ENCODE results near the gene ELOVL2. TPM values are rescaled to one million over a fixed set of nuclear protein-coding genes. Genes with fewer than 3 reads are reported as not detected.
"Not testable (repeated sequence)": the region's sequence is repeated elsewhere in the genome, so short reads cannot be mapped to it uniquely, and the experiment has no call there.

The ELOVL2 gene
- total and polyA plus RNA-seq, 4 donors, result 21.5 to 83.5 (median 44.3) TPM

DNA sequence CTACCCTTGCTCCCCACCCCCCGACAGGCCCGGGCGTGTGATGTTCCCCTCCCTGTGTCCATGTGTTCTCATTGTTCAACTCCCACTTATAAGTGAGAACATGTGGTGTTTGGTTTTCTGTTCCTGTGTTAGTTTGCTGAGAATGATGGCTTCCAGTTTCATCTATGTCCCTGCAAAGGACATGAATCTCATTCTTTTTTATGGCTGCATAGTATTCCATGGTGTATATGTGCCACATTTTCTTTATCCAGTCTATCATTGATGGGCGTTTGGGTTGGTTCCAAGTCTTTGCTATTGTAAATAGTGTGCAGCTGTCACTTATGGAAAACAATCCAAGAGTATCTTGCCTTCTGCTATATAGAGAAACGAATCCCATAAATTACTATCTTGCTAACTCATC, 40.8 kb downstream of the ELOVL2 start:
- H3K4me1 ChIP-seq (ENCODE audit: control insufficient read depth, insufficient read depth, low read length); H3K27ac ChIP-seq (ENCODE audit: low read depth, low read length); DNase-seq (ENCODE audit: low read depth in 4 of 6, low spot score in 6 of 6); H3K9me3 ChIP-seq (ENCODE audit: control insufficient read depth, insufficient read depth, low read length); H3K36me3 ChIP-seq (ENCODE audit: control insufficient read depth, insufficient read depth, low read length); H3K4me3 ChIP-seq (ENCODE audit: low read depth, low read length); H3K27me3 ChIP-seq (ENCODE audit: control insufficient read depth, insufficient read depth, low read length): not testable (repeated sequence)
- no CpG with 5 or more reads among the region's 5 CpGs for whole genome bisulfite sequencing (ENCODE audit: insufficient coverage)

DNA sequence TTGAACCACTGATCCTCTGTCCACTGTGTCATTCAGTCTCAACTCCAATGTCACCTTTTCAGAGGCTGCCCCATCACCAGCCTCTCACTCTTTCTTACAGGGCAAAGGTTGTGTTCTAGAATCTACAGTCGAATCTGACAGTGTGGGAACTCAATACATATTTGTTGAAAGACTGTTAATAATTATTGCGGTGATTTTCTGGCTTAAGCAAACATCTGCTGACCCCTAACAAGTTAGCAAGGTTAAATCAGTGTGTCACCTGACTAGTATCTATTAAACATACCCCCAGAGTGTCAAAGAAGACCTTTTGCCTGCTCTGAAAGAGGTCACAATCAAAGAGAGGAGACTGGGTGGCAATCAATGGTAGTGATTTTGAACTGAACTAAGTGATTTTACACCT, 41.9 kb downstream of the ELOVL2 start:
- Histone ChIP-seq H3K4me1 (ENCODE audit: control insufficient read depth, insufficient read depth, low read length) (no peaks in the 10 kb centered on the region), H3K36me3 (ENCODE audit: control insufficient read depth, insufficient read depth, low read length) (peaks cover 6% of the 10 kb centered on the region), H3K9me3 (ENCODE audit: control insufficient read depth, insufficient read depth, low read length) (no peaks in the 10 kb centered on the region), H3K27ac (ENCODE audit: low read depth, low read length) (no peak overlapping the region), H3K27me3 (ENCODE audit: control insufficient read depth, insufficient read depth, low read length) (no peaks in the 10 kb centered on the region), H3K4me3 (ENCODE audit: low read depth, low read length) (no peak overlapping the region)
- DNase-seq (ENCODE audit: low read depth in 4 of 6, low spot score in 6 of 6), result no peak
- no CpG with 5 or more reads among the region's 2 CpGs for WGBS (ENCODE audit: insufficient coverage)

DNA sequence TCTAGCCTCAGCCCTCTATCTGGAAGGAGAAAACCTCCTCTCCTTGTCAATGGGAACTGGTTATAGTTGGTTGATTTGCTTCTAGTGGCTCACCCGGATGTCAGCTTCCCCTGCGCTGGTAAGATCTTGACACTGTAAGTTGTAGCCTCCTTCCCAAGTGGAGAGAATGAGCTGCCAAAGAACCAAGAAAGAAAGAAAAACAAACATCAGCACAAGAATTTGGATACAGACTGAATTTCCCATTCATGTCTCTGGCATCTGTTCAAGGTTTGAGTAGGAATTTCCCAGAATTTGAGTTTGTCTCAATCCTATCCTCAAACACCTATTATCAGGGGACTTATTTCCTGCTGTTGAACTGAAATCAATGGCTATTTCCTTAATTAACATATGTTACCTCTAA, 44.1 kb downstream of the ELOVL2 start:
- no peaks in the 10 kb centered on the region for H3K4me1 ChIP-seq (ENCODE audit: control insufficient read depth, insufficient read depth, low read length)
- H3K27ac ChIP-seq (ENCODE audit: low read depth, low read length), result no peak overlapping the region
- H3K27me3 ChIP-seq (ENCODE audit: control insufficient read depth, insufficient read depth, low read length), result no peaks in the 10 kb centered on the region
- peaks cover 6% of the 10 kb centered on the region for H3K36me3 ChIP-seq (ENCODE audit: control insufficient read depth, insufficient read depth, low read length)
- WGBS (ENCODE audit: insufficient coverage), result no CpG with 5 or more reads among the region's 2 CpGs
- H3K4me3 ChIP-seq (ENCODE audit: low read depth, low read length), result no peak overlapping the region
- DNase-seq (ENCODE audit: low read depth in 4 of 6, low spot score in 6 of 6), result peak in 1 of 6 donors; percentile 52
- H3K9me3 ChIP-seq (ENCODE audit: control insufficient read depth, insufficient read depth, low read length), result no peaks in the 10 kb centered on the region

DNA sequence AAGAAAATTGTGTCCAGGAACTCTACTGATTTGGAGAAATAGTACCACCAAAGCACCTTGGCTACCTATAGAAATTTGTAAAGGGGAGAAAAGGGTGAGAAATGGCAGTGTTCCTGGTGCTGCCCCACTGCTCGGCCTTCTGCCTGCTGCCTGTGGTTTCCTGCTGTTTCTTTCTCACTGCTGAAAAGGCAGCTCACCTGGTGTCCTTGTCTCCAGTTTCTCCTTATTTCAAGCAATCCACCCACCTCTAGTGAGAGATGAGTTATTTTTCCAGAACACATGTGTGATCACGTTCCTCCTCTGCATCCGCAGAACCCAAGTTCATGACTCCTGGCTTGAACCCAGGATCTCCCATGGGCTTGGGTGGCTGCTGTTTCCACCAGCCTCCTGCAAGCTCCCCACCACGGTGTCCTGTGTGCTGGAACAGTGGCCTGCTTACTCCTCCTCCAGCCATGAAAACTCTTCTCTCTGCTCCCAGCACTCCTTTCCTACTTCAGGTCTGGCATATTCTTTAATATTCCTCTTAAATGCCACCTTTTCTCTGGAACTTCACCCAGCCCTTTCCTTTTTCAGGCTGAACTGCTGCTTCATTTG, 48.9 kb downstream of the ELOVL2 start:
- no peak overlapping the region for H3K4me3 ChIP-seq (ENCODE audit: low read depth, low read length)
- DNase-seq (ENCODE audit: low read depth in 4 of 6, low spot score in 6 of 6), result no peak
- WGBS (ENCODE audit: insufficient coverage), result 62% methylated on average over 4 of the region's 4 CpGs
- no peaks in the 10 kb centered on the region for H3K9me3 ChIP-seq (ENCODE audit: control insufficient read depth, insufficient read depth, low read length)
- no peak overlapping the region for H3K27ac ChIP-seq (ENCODE audit: low read depth, low read length)
- H3K4me1 ChIP-seq (ENCODE audit: control insufficient read depth, insufficient read depth, low read length), result no peaks in the 10 kb centered on the region
- H3K27me3 ChIP-seq (ENCODE audit: control insufficient read depth, insufficient read depth, low read length), result no peaks in the 10 kb centered on the region
- H3K36me3 ChIP-seq (ENCODE audit: control insufficient read depth, insufficient read depth, low read length), result peaks cover 6% of the 10 kb centered on the region

DNA sequence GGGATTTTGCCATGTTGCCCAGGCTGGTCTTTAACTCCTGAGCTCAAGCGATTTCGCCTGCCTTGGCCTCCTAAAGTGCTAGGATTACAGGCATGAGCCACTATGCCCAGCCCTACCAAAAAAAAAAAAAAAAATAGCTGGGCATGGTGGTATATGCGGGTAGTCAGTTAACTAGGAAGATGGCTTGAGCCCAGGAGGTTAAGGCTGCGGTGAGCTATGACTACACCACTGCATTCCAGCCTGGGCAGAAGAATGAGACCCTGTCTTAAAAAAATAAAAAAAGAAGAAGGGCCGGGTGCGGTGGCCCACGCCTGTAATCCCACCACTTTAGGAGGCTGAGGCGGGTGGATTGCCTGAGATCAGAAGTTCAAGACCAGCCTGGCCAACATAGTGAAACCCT, 50.2 kb downstream of the ELOVL2 start:
- WGBS (ENCODE audit: insufficient coverage), result 100% methylated on average over 2 of the region's 8 CpGs
- DNase-seq (ENCODE audit: low read depth in 4 of 6, low spot score in 6 of 6), result no peak

DNA sequence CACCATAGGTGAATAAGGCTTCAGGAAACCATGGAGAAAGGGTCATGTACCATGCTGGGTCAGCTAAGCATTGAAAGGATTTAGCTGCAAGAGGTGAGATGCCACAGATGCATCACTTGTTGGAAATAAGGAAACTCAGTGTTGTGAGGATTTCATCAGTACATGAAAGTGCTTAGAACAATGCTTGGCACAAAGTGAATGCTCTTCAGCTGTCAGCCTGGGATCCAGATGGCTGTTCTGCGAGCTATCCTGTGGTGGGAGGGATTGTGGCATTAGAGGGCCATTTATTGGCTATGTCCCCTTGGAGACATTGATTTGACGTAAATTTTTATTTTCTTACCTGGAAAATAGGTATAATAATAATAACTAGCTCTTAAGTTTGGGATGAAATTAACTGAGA, 53.0 kb downstream of the ELOVL2 start:
- H3K27me3 ChIP-seq (ENCODE audit: control insufficient read depth, insufficient read depth, low read length), result no peaks in the 10 kb centered on the region
- no CpG with 5 or more reads among the region's 2 CpGs for WGBS (ENCODE audit: insufficient coverage)
- H3K36me3 ChIP-seq (ENCODE audit: control insufficient read depth, insufficient read depth, low read length), result peaks cover 8% of the 10 kb centered on the region
- H3K4me1 ChIP-seq (ENCODE audit: control insufficient read depth, insufficient read depth, low read length), result no peaks in the 10 kb centered on the region
- no peak overlapping the region for H3K27ac ChIP-seq (ENCODE audit: low read depth, low read length)
- no peak overlapping the region for H3K4me3 ChIP-seq (ENCODE audit: low read depth, low read length)
- H3K9me3 ChIP-seq (ENCODE audit: control insufficient read depth, insufficient read depth, low read length), result no peaks in the 10 kb centered on the region
- DNase-seq (ENCODE audit: low read depth in 4 of 6, low spot score in 6 of 6), result peak in 1 of 6 donors; percentile 18

More for the DNA sequence above, 50.2 kb downstream of the ELOVL2 start:
- Histone ChIP-seq H3K4me3 (ENCODE audit: low read depth, low read length) (no peak overlapping the region), H3K27me3 (ENCODE audit: control insufficient read depth, insufficient read depth, low read length) (no peaks in the 10 kb centered on the region), H3K27ac (ENCODE audit: low read depth, low read length) (no peak overlapping the region), H3K4me1 (ENCODE audit: control insufficient read depth, insufficient read depth, low read length) (no peaks in the 10 kb centered on the region), H3K36me3 (ENCODE audit: control insufficient read depth, insufficient read depth, low read length) (peaks cover 11% of the 10 kb centered on the region), H3K9me3 (ENCODE audit: control insufficient read depth, insufficient read depth, low read length) (no peaks in the 10 kb centered on the region)

DNA sequence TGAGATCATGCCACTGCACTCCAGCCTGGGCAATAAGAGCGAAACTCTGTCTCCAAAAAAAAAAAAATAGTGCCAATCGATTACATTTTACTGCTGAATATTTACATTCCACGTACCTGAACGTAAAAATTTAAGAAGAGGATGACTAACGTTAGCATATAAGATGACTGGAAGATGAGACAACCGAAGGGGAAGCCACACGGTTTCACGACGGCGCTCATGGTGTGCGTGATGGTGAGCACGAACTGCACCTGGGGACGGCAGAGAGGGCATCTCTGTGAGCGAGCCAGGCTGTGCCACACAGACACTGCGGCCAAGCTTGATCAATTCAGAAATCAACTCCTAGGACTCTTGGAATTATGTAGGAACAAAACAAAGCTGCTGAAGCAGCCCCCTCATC, 54.5 kb downstream of the ELOVL2 start:
- 91% methylated on average over 12 of the region's 15 CpGs for WGBS (ENCODE audit: insufficient coverage)
- no peak for DNase-seq (ENCODE audit: low read depth in 4 of 6, low spot score in 6 of 6)

DNA sequence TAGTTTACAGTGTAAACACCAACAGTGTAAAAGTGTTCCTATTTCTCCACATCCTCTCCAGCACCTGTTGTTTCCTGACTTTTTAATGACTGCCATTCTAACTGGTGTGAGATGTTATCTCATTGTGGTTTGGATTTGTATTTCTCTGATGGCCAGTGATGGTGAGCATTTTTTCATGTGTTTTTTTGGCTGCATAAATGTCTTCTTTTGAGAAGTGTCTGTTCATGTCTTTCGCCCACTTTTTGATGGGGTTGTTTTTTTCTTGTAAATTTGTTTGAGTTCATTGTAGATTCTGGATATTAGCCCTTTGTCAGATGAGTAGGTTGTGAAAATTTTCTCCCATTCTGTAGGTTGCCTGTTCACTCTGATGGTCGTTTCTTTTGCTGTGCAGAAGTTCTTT, 59.1 kb downstream of the ELOVL2 start:
- WGBS (ENCODE audit: insufficient coverage), result no CpG with 5 or more reads among the region's 2 CpGs
- not testable (repeated sequence) for H3K9me3 ChIP-seq (ENCODE audit: control insufficient read depth, insufficient read depth, low read length); H3K27ac ChIP-seq (ENCODE audit: low read depth, low read length); H3K4me3 ChIP-seq (ENCODE audit: low read depth, low read length); H3K27me3 ChIP-seq (ENCODE audit: control insufficient read depth, insufficient read depth, low read length); DNase-seq (ENCODE audit: low read depth in 4 of 6, low spot score in 6 of 6); H3K36me3 ChIP-seq (ENCODE audit: control insufficient read depth, insufficient read depth, low read length); H3K4me1 ChIP-seq (ENCODE audit: control insufficient read depth, insufficient read depth, low read length)

More for the DNA sequence above, 54.5 kb downstream of the ELOVL2 start:
- no peaks in the 10 kb centered on the region for H3K9me3 ChIP-seq (ENCODE audit: control insufficient read depth, insufficient read depth, low read length)
- H3K4me1 ChIP-seq (ENCODE audit: control insufficient read depth, insufficient read depth, low read length), result no peaks in the 10 kb centered on the region
- no peaks in the 10 kb centered on the region for H3K27me3 ChIP-seq (ENCODE audit: control insufficient read depth, insufficient read depth, low read length)
- H3K27ac ChIP-seq (ENCODE audit: low read depth, low read length), result no peak overlapping the region
- no peak overlapping the region for H3K4me3 ChIP-seq (ENCODE audit: low read depth, low read length)
- H3K36me3 ChIP-seq (ENCODE audit: control insufficient read depth, insufficient read depth, low read length), result peaks cover 6% of the 10 kb centered on the region

DNA sequence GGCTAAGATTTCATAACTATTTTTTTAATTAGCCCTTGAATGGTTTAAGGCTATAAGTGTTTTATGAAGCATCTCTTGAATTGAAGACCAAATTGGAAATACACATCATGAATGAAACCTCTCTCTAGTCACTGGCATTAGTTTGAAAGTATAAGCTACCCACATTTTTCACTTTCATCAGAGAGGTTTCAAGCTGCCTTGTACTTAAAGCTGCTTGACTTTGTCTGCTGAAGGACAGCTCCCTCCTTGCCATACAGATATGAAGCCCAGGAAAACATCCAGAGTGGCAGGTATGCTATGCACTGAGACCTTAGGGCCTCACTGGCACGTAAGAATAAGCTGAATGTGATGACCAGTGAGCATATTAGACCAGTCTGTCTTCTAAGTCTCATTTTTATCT, 62.7 kb downstream of the ELOVL2 start:
- H3K36me3 ChIP-seq (ENCODE audit: control insufficient read depth, insufficient read depth, low read length), result no peaks in the 10 kb centered on the region
- H3K9me3 ChIP-seq (ENCODE audit: control insufficient read depth, insufficient read depth, low read length), result no peaks in the 10 kb centered on the region
- H3K4me3 ChIP-seq (ENCODE audit: low read depth, low read length), result no peak overlapping the region
- no peak overlapping the region for H3K27ac ChIP-seq (ENCODE audit: low read depth, low read length)
- no peak for DNase-seq (ENCODE audit: low read depth in 4 of 6, low spot score in 6 of 6)
- H3K27me3 ChIP-seq (ENCODE audit: control insufficient read depth, insufficient read depth, low read length), result no peaks in the 10 kb centered on the region
- no CpG with 5 or more reads among the region's 1 CpG for WGBS (ENCODE audit: insufficient coverage)
- no peaks in the 10 kb centered on the region for H3K4me1 ChIP-seq (ENCODE audit: control insufficient read depth, insufficient read depth, low read length)

DNA sequence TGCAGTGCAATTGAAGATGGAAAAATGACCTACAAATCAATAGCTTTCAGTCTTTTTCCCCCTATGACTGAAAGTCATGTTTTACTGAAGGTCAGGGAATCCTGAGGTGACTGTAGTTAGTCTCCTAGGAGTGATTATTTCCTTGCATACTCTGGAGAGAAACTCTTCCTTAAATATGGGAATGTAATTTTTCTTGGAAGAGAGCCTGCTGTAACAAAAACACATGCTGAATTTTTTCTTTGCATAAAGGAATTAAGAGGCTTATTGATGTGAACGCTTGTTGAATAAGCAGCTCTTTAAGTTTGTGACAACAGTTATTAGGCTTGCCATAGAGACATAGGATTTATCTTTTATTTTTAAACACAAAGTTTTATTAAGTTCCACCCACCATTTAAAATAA, 64.5 kb downstream of the ELOVL2 start:
- H3K4me1 ChIP-seq (ENCODE audit: control insufficient read depth, insufficient read depth, low read length), result no peaks in the 10 kb centered on the region
- WGBS (ENCODE audit: insufficient coverage), result no CpG with 5 or more reads among the region's 1 CpG
- DNase-seq (ENCODE audit: low read depth in 4 of 6, low spot score in 6 of 6), result no peak
- no peaks in the 10 kb centered on the region for H3K27me3 ChIP-seq (ENCODE audit: control insufficient read depth, insufficient read depth, low read length)
- no peak overlapping the region for H3K27ac ChIP-seq (ENCODE audit: low read depth, low read length)
- H3K4me3 ChIP-seq (ENCODE audit: low read depth, low read length), result no peak overlapping the region
- no peaks in the 10 kb centered on the region for H3K9me3 ChIP-seq (ENCODE audit: control insufficient read depth, insufficient read depth, low read length)
- no peaks in the 10 kb centered on the region for H3K36me3 ChIP-seq (ENCODE audit: control insufficient read depth, insufficient read depth, low read length)
